ENCODE results near the gene MERTK. TPM values are rescaled to one million over a fixed set of nuclear protein-coding genes. Genes with fewer than 3 reads are reported as not detected.
A peak's percentile ranks its signal among the peaks of the same experiment; 100 is the strongest.

MERTK gene
- total and polyA plus RNA-seq, 2 of the 13 experiments (the other 11 are each of a cell fraction or from before 2014, with no cell fraction given) = 37.3 to 44.7 TPM

- TF ChIP-seq ARID2 (CRISPR knock-in tag; IDR thresholded peaks at IDR 0.05; ENCODE audit: borderline replicate concordance) (peak; percentile 30; the same call in 1 of the 2 replicates), ZBTB25 (CRISPR knock-in tag; IDR thresholded peaks at IDR 0.05) (no peak), ZNF275 (CRISPR knock-in tag; IDR thresholded peaks at IDR 0.05; ENCODE audit: borderline replicate concordance) (no peak), PHB2 (IDR thresholded peaks at IDR 0.05; ENCODE audit: partially characterized antibody) (no peak), MTERF4 (CRISPR knock-in tag; IDR thresholded peaks at IDR 0.05) (no peak), ZNF510 (CRISPR knock-in tag; IDR thresholded peaks at IDR 0.05; ENCODE audit: low read depth) (no peak), RORA (CRISPR knock-in tag; IDR thresholded peaks at IDR 0.05) (no peak), IKZF4 (CRISPR knock-in tag; IDR thresholded peaks at IDR 0.05; ENCODE audit: borderline replicate concordance, low read depth, not compliant biosample characterization) (no peak), ZMYM3 (CRISPR knock-in tag; IDR thresholded peaks at IDR 0.05) (no peak), RBAK (CRISPR knock-in tag; IDR thresholded peaks at IDR 0.05) (no peak), MYNN (CRISPR knock-in tag; IDR thresholded peaks at IDR 0.05; ENCODE audit: low read depth) (no peak), ZNF704 (CRISPR knock-in tag; IDR thresholded peaks at IDR 0.05; ENCODE audit: borderline replicate concordance) (no peak), SNAPC2 (CRISPR knock-in tag; IDR thresholded peaks at IDR 0.05) (no peak), SP4 (CRISPR knock-in tag; IDR thresholded peaks at IDR 0.05) (no peak), ZNF564 (CRISPR knock-in tag; IDR thresholded peaks at IDR 0.05) (no peak), SRSF1 (optimal IDR thresholded peaks at IDR 0.05; ENCODE audit: low read depth, low read length) (no peak), ZNF644 (CRISPR knock-in tag; IDR thresholded peaks at IDR 0.05; ENCODE audit: low read depth) (no peak; the same call in 1 of the 2 replicates), ZNF800 (CRISPR knock-in tag; IDR thresholded peaks at IDR 0.05) (no peak), MEIS1 (CRISPR knock-in tag; IDR thresholded peaks at IDR 0.05; ENCODE audit: borderline replicate concordance) (0 out of 2 replicates have a peak, but pooled peaks have one; percentile 33)
- TF ChIP-seq, protein P1, sequence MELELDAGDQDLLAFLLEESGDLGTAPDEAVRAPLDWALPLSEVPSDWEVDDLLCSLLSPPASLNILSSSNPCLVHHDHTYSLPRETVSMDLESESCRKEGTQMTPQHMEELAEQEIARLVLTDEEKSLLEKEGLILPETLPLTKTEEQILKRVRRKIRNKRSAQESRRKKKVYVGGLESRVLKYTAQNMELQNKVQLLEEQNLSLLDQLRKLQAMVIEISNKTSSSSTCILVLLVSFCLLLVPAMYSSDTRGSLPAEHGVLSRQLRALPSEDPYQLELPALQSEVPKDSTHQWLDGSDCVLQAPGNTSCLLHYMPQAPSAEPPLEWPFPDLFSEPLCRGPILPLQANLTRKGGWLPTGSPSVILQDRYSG (CRISPR knock-in tag; IDR thresholded peaks at IDR 0.05) = no peak
- TF ChIP-seq, protein P2, sequence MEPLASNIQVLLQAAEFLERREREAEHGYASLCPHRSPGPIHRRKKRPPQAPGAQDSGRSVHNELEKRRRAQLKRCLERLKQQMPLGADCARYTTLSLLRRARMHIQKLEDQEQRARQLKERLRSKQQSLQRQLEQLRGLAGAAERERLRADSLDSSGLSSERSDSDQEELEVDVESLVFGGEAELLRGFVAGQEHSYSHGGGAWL (CRISPR knock-in tag; IDR thresholded peaks at IDR 0.05) = no peak
Observed at GRCh38 chr2:111995148-111995547, 96.7 kb downstream of the MERTK start (continued).
